ENCODE measurements around the gene CARD6.
"Not testable (repeated sequence)": the region's sequence is repeated elsewhere in the genome, so short reads cannot be mapped to it uniquely, and the experiment has no call there.

The CARD6 gene

DNA sequence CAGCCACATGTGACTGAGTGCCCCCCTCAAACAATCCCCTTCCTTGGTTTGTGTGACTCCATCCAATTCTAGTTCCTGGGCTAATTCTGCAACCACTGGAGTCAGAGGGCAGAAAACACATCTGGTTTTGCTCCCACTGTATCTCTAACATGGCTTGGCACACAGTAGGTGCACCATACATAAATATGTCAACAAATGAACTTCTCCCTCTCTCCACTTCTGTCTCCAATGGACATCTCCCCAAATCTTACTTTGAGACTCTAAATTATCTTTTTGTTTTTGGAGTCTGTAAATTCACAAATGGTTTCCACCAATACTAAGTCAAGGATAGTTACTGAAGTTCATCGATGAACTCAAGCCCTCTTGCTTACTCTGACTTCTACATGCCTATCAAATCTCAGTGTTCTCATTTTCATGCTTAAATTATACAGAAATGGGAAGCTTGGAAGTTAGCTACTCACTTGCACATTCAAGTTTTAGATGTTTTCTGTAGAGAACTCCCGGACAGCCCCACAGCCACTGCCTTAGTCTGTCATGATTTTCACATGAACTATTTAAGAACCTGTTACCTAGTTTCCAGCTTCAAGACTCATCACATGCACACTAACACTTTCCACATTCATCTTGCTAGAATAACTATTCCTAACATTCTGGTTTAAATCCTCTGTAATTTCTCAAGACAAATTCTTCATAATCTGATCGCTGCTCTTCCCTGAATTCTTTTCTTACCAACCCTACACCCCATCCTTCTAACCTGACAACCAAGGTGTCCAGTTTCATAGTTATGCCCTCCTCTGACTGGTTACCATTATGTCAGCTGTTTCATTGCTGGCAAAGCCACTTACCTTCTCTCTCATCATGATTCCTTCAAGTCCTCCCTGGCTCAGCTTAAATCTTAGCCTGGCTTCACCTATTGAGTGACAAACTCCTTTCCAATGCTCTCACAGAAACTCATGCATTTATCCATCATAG lies 12.2 kb upstream of the CARD6 start:
- DNase-seq: no peak

GRCh38 chr5:40829748-40830533 lies 11.2 kb upstream of the CARD6 start:
- no peak for DNase-seq

DNA sequence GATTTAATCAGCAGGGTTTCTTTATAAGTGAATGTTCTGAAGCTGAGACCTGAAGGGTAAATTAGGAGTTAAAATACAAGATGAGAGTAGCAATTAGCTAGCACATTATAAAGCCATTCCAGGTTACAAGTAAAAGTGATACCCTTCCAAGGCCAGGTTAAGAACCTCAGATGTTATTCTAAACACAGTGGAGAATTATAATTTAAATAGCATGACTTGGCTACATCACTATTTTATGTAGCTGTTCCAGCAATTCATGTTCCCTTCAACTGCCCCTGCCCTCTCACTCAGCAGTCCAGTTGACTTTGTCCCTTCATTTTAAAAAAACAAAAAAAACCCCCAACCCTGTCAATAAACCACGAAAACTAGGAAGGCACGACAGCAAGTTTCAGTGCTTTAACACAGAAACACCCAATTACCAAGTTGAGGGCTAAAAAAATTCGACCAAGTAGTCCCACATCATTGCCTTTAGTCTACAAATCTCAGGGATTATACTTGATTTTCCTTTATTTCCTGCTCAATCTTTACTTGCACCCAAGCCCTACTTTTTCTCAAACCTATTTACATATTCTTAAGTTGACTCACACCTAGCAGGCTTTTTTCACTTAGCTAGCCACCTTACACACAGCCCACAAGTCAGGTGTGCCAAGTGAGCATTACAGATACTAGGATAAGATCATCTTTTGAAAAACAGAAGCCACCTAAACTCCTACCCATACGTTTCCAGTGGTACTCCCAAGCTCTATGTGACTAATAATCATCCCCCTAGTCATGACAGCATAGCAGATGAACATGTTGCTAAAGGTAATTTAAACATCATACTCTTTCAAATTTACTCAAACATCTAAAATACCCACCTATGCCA lies 9.6 kb upstream of the CARD6 start:
- DNase-seq: no peak

DNA sequence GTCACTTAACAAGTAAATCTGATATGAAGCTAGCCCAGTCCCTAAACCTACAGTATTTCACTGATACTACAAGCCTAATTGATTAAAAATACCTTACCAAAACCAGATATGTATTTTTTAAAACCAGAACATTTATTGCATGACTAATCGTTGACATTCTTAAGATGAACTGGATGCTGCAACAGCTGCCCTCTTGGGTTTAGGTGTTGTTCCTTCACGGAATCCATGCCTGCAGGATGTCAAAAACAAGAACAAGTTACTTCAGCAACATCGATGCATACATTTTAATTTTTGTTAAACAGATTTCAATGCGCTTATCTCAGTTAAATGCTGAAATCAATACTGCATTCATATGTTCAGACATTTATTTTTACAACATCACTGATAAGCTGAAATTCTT lies 8.8 kb upstream of the CARD6 start:
- DNase-seq: no peak

DNA sequence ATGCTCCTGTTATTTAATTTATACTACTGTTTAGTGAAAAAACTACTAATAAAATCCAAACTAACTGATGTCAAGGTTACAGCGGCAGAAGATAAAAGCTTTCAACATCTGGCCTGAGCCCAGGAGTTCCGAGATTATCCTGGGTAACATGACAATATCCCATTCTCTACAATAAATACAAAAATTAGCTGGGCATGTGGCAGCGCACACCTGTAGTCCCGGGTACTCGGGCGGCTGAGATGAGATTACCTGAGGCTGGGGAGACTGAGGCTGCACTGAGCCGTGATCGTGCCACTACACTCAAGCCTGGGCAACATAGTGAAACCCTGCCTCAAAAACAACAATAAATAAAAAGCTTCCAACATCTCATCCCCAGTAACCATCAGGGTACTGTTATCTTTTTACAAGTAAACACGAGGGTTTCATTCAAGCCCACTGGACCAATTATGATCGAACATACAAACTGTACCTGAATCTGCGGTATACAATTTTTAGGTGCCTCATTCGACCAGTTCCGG lies 7.4 kb upstream of the CARD6 start:
- DNase-seq: no peak

DNA sequence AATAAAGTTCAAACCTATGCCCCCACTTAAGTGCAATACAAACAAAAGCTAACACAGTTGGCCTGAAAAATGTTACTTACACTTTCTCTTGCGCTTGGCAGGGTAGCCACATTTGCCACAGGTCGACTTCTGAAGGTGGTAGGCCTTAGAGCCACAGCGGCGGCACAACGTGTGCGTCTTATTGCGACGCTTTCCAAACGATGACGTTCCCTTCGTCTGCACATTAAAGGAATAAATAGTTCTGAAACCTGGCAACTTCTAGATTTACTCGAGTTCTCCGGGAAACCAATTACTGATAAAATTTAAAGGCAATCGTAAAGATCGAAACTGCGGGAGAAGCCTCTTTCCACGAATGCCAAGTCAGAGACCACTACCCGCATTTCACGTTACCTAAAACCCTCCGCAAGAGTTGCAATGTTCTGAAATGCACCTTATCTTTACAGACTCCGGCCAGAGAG lies 6.7 kb upstream of the CARD6 start:
- peak; percentile 21 for DNase-seq

DNA sequence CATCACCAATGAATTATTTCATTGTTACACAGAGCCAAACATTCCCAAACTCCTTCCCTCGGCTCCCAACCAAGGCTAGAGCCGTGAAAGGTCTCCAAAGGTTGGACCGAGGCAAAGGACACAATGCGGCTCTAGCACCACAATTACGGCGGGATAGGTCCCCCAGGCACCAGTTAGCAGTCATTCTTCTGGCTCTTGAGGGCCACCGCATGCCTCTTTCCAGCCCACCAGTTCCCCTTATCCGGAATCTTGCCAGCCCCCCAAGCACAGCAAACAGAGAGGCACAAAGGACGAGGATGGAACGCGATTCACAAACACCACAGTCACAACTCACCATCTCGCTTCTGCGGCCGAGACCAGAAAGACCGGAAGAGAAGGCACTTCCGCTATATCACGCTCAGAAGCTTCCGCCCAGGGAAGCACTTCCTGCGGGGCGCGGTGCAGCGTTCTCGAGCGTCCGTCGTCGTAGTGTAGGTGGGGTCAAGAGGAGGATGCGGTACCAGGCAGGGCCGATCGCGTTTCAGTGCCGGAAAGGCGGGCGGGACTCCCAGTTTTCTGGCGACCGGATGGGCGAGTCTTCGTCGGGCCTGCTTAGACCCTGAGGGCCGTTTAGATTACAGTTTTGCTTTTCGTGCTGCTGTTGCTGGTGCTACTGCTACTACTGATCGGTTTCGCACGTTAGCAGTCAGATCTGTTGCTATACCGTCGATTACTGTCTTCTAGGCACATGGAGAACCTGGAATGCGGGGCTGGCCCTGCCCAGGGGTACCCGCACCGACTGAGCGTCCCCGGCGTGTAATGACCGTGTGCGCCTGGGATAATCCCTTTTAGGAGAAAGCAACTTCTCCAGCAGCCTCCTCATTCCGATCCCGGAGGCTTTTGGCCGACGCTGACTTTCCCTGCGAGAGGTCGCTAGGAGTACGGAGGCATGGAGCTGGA lies 6.0 kb upstream of the CARD6 start, which contains the start of gene RPL37:
Gene RPL37, minus strand, starts transcription at position 374 of the 939 bp plus-strand sequence. Its CDS starts 37 bp downstream, at position 337.
- peak; percentile 78 for DNase-seq

GRCh38 chr5:40838086-40838485 lies 3.1 kb upstream of the CARD6 start:
- no peak for DNase-seq

DNA sequence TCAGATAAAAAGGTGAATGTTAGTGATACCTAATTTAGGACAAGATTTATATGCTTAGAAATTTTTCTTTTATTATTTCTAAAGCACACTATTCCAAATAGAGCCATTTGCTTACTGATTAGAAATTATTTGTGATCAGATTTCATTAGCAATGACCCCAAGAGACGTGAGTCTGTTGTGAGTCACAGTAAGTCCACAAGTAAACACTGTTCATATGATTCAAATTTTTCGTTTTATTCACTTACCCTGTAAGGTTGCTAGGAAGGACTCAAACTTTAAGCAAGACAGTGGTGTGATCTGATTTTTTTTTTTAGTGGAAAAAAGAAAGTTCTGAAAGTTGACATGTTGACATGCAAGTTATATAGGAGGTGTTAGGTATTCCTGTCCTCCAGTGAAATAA lies 1.2 kb downstream of the CARD6 start:
- no peak for DNase-seq

- DNase-seq: no peak
Measured at GRCh38 chr5:40844565-40844964, 3.4 kb downstream of the CARD6 start.

GRCh38 chr5:40846371-40846770 lies 5.2 kb downstream of the CARD6 start:
- no peak for DNase-seq

GRCh38 chr5:40847525-40847924 lies 6.4 kb downstream of the CARD6 start:
- no peak for DNase-seq

- DNase-seq: no peak
Measured at GRCh38 chr5:40853632-40854192, 12.5 kb downstream of the CARD6 start.

DNA sequence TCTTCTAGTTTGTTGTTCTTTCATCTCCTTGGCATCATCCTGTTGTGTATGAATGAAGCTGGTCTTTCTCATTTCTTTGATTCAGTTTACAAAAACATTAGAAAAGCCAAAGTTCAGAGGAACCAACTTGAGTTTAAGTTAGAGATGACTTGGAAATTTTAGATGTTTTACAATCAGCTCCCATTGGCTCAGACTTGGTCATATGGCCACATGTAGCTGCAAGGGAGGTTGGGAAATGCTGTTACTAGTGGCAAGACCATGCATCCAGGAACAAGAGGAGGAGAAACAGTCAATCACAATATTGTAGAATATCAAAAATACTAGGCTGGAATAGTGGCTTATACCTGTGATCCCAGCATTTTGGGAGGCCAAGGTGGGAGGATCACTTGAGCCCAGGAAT lies 19.5 kb downstream of the CARD6 start:
- DNase-seq: no peak

DNA sequence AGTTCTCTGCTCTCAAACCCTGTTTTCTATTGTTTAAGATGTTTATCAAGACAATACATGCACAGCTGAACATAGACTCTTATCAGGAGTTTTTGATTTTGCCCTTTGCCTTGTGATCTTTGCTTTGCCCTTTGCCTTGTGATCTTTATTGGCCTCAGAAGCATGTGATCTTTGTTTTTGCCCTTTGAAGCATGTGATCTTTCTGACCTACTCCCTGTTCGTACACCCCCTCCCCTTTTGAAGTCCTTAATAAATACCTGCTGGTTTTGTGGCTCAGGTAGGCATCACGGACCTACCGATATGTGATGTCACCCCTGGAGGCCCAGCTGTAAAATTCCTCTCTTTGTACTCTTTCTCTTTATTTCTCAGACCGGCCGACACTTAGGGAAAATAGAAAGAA lies 23.8 kb downstream of the CARD6 start:
- not testable (repeated sequence) for DNase-seq

GRCh38 chr5:40866844-40867243 lies 25.7 kb downstream of the CARD6 start:
- no peak for DNase-seq

- DNase-seq: no peak
Measured at GRCh38 chr5:40869384-40869783, 28.2 kb downstream of the CARD6 start.

DNA sequence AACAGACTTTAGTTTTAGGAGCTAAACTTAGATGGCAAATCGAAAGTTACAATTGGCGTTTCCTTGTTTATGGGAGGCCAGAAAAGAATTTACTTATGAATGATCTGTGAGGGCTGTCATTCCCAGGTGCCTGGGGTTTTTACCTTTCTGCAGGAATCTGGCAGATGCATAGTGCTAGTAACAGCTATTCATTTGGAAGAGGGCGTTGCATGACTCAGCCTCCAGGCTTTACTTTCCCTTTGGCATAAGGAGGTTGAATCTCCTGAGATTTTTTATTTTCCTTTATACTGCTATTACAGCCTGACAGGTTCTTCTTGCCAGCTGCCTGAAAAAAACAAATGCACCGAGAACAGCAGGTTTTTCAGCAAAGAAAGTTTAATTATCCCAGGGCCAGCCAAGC lies 30.0 kb downstream of the CARD6 start:
- DNase-seq: no peak

DNA sequence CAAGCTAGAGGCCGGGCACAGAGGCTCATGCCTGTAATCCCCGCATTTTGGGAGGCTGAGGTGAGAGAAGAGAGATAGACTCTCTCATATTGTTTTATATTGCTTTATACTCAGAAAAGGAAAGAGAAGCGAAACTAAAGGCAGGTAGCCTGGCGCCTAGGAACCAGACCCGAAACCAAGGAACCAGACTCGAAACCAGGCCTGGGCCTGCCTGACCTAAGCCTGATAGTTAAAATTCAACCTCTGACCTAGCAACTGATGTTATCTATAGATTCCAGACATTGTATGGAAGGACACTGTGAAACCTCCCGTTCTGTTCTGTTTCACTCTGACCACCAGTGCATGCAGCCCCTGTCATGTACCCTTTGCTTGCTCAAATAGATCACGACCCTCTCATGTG lies 31.1 kb downstream of the CARD6 start:
- not testable (repeated sequence) for DNase-seq

GRCh38 chr5:40873286-40873880 lies 32.2 kb downstream of the CARD6 start:
- DNase-seq: no peak

All from effector CD8-positive, alpha-beta T cell (primary cell).